Mononuclear cell (primary cell): ENCODE measurements around the gene HOXD13. TPM values are rescaled to one million over a fixed set of nuclear protein-coding genes. Genes with fewer than 3 reads are reported as not detected.

Source experiments
- H3K27me3 ChIP-seq: 2 replicates; pipeline ENCODE4 v1.6.0; 2011; ENCODE audit warnings: low read length, control low read depth; ENCODE audit not compliant: insufficient read depth
- H3K4me1 ChIP-seq: 2 replicates; pipeline ENCODE4 v1.5.1; 2011; ENCODE audit warnings: mild to moderate bottlenecking, low read length, control low read depth; ENCODE audit not compliant: insufficient read depth
- H3K4me3 ChIP-seq: 2 replicates; pipeline ENCODE4 v1.5.1; 2011; ENCODE audit warnings: mild to moderate bottlenecking, low read length, moderate library complexity
- H3K9me3 ChIP-seq: 2 replicates; pipeline ENCODE4 v1.5.1; 2011; ENCODE audit warnings: low read depth, mild to moderate bottlenecking, control low read depth, low read length
- total RNA-seq: library from RNA; depleted of rRNA; stranded (reverse); fragments of >200 nt; gene quantifications from one replicate; pipeline ENCODE4 v1.2.3, GENCODE V29; 2012

The HOXD13 gene
- total RNA-seq, 1 donor = not detected

GRCh38 chr2:176134035-176134434 is 41.5 kb downstream of the HOXD13 start:
- Histone ChIP-seq H3K4me1 (peaks cover 27% of the 10 kb centered on the region), H3K9me3 (no peaks in the 10 kb centered on the region), H3K27me3 (peaks cover 92% of the 10 kb centered on the region), H3K4me3 (no peak overlapping the region)

DNA sequence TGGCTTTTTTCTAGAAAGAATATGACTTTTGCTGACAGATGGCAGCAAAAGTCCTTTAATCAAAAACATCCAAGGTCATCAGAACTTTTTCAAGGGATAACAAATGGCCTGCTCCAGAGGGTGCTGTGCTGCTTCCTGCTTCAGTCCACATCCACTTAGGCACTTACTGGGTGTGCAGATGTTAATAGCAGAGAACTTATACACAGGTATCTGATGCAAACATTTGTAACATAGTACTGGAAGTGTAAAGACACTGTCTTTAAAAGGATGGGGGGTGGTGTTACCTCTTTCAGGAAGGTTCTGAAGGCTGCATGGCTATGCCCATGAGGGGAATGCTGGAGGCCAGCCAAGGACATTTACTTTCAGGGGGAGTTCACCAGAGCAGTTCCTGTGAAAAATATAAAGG is 42.5 kb downstream of the HOXD13 start:
- no peak overlapping the region for H3K4me3 ChIP-seq
- no peaks in the 10 kb centered on the region for H3K9me3 ChIP-seq
- peaks cover 23% of the 10 kb centered on the region for H3K4me1 ChIP-seq
- peaks cover 96% of the 10 kb centered on the region for H3K27me3 ChIP-seq

GRCh38 chr2:176136374-176137251 is 44.1 kb downstream of the HOXD13 start:
- Histone ChIP-seq H3K4me3 (no peak overlapping the region), H3K27me3 (peaks cover 99% of the 10 kb centered on the region), H3K4me1 (peaks cover 25% of the 10 kb centered on the region), H3K9me3 (no peaks in the 10 kb centered on the region)

GRCh38 chr2:176137252-176137580 is 44.7 kb downstream of the HOXD13 start:
- H3K4me1 ChIP-seq = peaks cover 25% of the 10 kb centered on the region
- peaks cover 99% of the 10 kb centered on the region for H3K27me3 ChIP-seq
- no peak overlapping the region for H3K4me3 ChIP-seq
- H3K9me3 ChIP-seq = no peaks in the 10 kb centered on the region

- Histone ChIP-seq H3K4me1 (peaks cover 18% of the 10 kb centered on the region), H3K4me3 (no peak overlapping the region), H3K27me3 (peaks cover 99% of the 10 kb centered on the region), H3K9me3 (no peaks in the 10 kb centered on the region)
Observed at GRCh38 chr2:176137906-176138305, 45.4 kb downstream of the HOXD13 start.

- Histone ChIP-seq H3K27me3 (peaks cover 99% of the 10 kb centered on the region), H3K4me1 (peaks cover 18% of the 10 kb centered on the region), H3K9me3 (no peaks in the 10 kb centered on the region), H3K4me3 (no peak overlapping the region)
Observed at GRCh38 chr2:176138526-176138922, 46.0 kb downstream of the HOXD13 start.

GRCh38 chr2:176138923-176139660 is 46.6 kb downstream of the HOXD13 start:
- Histone ChIP-seq H3K4me3 (no peak overlapping the region), H3K4me1 (peaks cover 18% of the 10 kb centered on the region), H3K9me3 (no peaks in the 10 kb centered on the region), H3K27me3 (peaks cover 99% of the 10 kb centered on the region)

GRCh38 chr2:176139661-176140512 is 47.4 kb downstream of the HOXD13 start:
- Histone ChIP-seq H3K4me3 (no peak overlapping the region), H3K4me1 (peaks cover 18% of the 10 kb centered on the region), H3K9me3 (no peaks in the 10 kb centered on the region)

GRCh38 chr2:176140513-176141317 is 48.2 kb downstream of the HOXD13 start:
- H3K27me3 ChIP-seq = peaks cover 96% of the 10 kb centered on the region
- no peak overlapping the region for H3K4me3 ChIP-seq
- H3K9me3 ChIP-seq = no peaks in the 10 kb centered on the region
- H3K4me1 ChIP-seq = peaks cover 18% of the 10 kb centered on the region

More at GRCh38 chr2:176139661-176140512, 47.4 kb downstream of the HOXD13 start:
- H3K27me3 ChIP-seq = peaks cover 96% of the 10 kb centered on the region

- H3K4me3 ChIP-seq = no peak overlapping the region
- no peaks in the 10 kb centered on the region for H3K9me3 ChIP-seq
- peaks cover 96% of the 10 kb centered on the region for H3K27me3 ChIP-seq
- peaks cover 11% of the 10 kb centered on the region for H3K4me1 ChIP-seq
Observed at GRCh38 chr2:176142281-176142680, 49.8 kb downstream of the HOXD13 start.

Other genes with a start within 250 kb of the HOXD13 start
- gene LNPK, start 90.5 kb upstream of the HOXD13 start, total RNA-seq = 17.4 TPM
- not detected for gene EVX2, start 8.8 kb upstream of the HOXD13 start, total RNA-seq
- gene HOXD12, start 7.1 kb downstream of the HOXD13 start, total RNA-seq = not detected
- gene HOXD11, start 14.6 kb downstream of the HOXD13 start, total RNA-seq = not detected
- gene HOXD10, start 24.1 kb downstream of the HOXD13 start, total RNA-seq = not detected
- not detected for gene HOXD9, start 30.0 kb downstream of the HOXD13 start, total RNA-seq
- not detected for gene HOXD8, start 37.0 kb downstream of the HOXD13 start, total RNA-seq
- gene HOXD4, start 58.8 kb downstream of the HOXD13 start, total RNA-seq = 0.21 TPM
- gene HOXD3, start 64.6 kb downstream of the HOXD13 start, total RNA-seq = not detected
- not detected for gene HOXD1, start 95.9 kb downstream of the HOXD13 start, total RNA-seq
- 5.0 TPM for gene MTX2, start 176.7 kb downstream of the HOXD13 start, total RNA-seq